HEK293 (cell line): ENCODE measurements around the gene SLC35E1.

Experiments used
- ZNF514 ChIP-seq: fragments of 450-650 bp; formaldehyde crosslinking; IDR thresholded peaks from 2 replicates; pipeline ENCODE4 v1.5.1; 2016; ENCODE audit warnings: missing biosample characterization, missing genetic modification characterization
- ZNF530 ChIP-seq: fragments of 450-650 bp; formaldehyde crosslinking; IDR thresholded peaks from 2 replicates; pipeline ENCODE4 v1.5.1; 2016; ENCODE audit warnings: low read depth, missing biosample characterization, missing genetic modification characterization

DNA sequence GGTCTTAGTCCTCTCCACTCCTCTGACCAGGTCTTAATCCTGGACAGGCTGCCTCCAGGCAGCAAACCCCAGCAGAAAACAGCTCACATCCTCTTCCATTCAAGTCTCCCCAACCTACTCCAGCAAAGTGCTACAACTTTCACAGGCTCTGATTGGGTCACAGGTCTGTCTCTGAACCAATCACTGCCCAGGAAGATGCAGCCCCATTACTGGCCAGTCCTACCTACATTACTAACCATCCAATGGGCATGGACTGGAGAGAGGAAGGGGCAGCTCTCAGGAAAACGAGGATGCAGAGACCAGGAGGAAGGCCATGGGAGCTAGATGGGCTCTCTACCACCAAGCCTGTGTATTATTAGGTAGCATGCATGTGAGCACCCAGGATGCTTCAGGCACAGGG lies 43.6 kb upstream of the SLC35E1 start:
- TF ChIP-seq ZNF530 = no peak
- no peak for TF ChIP-seq ZNF514 (tag by site-specific recombination)
